ENCODE measurements around the gene PLTP.
A peak's percentile ranks its signal among the peaks of the same experiment; 100 is the strongest.
"Not testable (repeated sequence)": the region's sequence is repeated elsewhere in the genome, so short reads cannot be mapped to it uniquely, and the experiment has no call there.

The PLTP gene

DNA sequence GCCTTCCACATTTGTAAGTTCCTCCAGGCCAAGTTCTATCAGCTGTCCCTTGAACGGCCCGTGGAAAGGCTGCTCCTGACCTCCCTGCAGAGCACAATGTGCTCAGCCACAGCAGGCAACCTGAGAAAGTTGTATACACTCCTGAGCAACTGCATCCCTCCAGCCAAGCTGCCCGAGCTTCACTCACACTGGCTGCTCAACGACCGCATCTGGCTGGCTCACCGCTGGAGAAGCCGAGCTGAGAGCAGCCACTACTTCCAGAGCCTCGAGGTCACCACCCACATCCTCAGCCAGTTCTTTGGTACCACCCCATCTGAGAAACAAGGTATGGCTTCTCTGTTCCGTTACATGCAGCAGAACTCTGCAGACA lies 28.9 kb downstream of the PLTP start:
- DNase-seq (ENCODE audit: low spot score) = no peak
- in situ Hi-C loops (cut with MboI; ENCODE audit: low pct_unique_long_range_greater_than_20kb, low sequenced_read_pairs, unreplicated experiment) = no loop called here
- TF ChIP-seq, protein P1, sequence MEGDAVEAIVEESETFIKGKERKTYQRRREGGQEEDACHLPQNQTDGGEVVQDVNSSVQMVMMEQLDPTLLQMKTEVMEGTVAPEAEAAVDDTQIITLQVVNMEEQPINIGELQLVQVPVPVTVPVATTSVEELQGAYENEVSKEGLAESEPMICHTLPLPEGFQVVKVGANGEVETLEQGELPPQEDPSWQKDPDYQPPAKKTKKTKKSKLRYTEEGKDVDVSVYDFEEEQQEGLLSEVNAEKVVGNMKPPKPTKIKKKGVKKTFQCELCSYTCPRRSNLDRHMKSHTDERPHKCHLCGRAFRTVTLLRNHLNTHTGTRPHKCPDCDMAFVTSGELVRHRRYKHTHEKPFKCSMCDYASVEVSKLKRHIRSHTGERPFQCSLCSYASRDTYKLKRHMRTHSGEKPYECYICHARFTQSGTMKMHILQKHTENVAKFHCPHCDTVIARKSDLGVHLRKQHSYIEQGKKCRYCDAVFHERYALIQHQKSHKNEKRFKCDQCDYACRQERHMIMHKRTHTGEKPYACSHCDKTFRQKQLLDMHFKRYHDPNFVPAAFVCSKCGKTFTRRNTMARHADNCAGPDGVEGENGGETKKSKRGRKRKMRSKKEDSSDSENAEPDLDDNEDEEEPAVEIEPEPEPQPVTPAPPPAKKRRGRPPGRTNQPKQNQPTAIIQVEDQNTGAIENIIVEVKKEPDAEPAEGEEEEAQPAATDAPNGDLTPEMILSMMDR (IDR thresholded peaks at IDR 0.05; ENCODE audit: extremely low read depth, insufficient read depth, missing control alignments) = no peak

DNA sequence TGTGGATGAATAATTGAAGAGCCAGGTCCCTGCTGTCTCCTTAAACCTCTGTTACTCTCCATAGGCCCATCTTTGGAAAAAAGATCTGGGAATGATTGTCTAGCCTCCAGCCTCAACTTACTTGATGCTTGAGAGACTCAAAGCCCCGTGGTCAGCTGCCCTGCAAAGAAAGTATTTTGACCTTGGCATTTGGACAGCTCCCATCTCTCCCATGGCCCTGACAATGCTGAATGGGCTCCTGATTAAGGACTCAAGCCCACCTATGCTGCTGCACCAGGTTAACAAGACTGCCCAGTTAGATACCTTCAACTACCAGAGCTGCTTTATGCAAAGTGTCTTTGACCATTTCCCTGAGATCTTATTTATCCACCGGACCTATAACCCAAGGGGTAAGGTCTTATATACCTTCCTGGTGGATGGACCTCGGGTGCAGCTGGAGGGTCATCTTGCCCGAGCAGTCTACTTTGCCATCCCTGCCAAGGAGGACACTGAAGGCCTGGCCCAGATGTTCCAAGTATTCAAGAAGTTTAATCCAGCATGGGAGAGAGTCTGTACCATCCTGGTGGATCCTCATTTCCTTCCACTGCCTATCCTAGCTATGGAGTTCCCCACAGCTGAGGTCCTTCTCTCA lies 29.4 kb downstream of the PLTP start:
- TF ChIP-seq, protein P1 (IDR thresholded peaks at IDR 0.05; ENCODE audit: extremely low read depth, insufficient read depth, missing control alignments) = no peak
- in situ Hi-C loops (cut with MboI; ENCODE audit: low pct_unique_long_range_greater_than_20kb, low sequenced_read_pairs, unreplicated experiment) = no loop called here
- no peak for DNase-seq (ENCODE audit: low spot score)

DNA sequence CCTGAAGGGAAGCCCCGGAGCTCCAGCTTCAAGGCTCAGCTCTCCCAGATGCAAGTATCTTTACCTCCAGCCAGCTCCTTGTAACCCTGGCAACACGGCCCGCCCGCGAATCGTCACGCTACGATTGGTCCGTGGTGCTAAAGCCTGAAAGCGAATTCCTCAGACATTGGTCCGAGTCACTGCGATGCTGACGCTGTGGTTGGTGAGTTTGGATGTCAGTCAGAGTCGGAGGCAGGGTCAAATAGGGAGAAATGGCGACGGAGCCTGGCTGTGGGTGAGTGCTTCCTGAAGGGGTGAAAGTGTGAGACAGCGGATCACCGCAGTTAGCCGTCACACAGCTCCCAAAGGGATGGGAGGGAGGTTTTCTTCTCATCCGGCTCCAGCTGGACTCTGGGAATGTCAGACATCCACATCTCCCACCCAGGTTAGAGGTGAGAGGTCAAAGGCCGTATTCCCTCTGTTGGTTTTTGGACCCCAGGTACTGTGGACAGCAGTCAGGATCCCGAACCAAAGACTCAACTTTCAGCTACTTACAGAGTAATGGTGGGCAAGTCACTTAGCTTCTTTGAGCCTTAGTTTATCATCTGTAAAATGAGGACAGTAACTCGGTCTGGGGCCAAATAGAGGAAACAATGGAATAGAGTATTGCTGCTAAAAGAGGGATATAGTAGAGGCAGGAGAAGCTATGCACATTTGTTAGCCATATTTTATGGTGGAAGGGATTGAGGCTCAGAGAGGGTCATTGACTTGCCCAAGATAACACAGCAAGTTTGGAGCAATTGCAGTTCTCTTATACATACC lies 30.8 kb downstream of the PLTP start, which contains the start of gene ZSWIM1:
Gene ZSWIM1, plus strand, starts transcription at position 240 of the 801 bp plus-strand sequence. CDS start 1,366 bp downstream, outside the sequence.
- TF ChIP-seq, protein P1 (IDR thresholded peaks at IDR 0.05; ENCODE audit: extremely low read depth, insufficient read depth, missing control alignments) = no peak
- in situ Hi-C loops (cut with MboI; ENCODE audit: low pct_unique_long_range_greater_than_20kb, low sequenced_read_pairs, unreplicated experiment) = no loop called here
- DNase-seq (ENCODE audit: low spot score) = peak; percentile 98

DNA sequence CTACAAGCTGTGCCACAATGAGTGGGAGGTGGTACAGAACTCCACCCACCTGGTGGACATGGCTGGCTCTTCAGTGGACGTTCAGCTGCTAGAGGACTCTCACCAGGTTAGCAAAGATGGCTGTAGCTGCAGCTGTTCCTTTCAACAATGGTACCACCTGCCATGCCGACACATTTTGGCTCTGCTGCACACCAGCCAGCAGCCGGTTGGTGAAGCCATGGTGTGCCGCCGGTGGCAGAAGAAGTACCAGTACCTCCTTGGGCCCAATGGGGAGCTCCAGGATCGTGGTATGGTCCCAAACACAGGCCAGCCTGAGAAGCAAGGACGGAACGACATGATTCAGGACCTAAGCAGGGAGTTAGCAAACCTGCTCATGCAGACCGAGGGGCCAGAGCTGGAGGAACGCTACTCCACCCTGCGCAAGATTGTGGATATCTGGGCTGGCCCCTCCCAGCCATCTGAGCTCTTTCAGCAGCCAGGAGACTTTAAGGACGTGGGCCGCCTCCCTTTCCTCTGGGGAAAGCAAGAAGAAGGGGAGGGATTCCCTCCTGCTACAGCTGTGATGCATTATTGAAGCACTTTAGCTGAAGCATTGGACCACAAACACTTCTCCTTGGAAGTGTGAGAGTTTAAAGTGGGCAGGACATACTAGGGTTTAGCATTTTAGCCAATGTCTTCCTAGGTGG lies 33.7 kb downstream of the PLTP start:
- in situ Hi-C loops (cut with MboI; ENCODE audit: low pct_unique_long_range_greater_than_20kb, low sequenced_read_pairs, unreplicated experiment) = no loop called here
- no peak for DNase-seq (ENCODE audit: low spot score)
- TF ChIP-seq, protein P1 (IDR thresholded peaks at IDR 0.05; ENCODE audit: extremely low read depth, insufficient read depth, missing control alignments) = no peak

DNA sequence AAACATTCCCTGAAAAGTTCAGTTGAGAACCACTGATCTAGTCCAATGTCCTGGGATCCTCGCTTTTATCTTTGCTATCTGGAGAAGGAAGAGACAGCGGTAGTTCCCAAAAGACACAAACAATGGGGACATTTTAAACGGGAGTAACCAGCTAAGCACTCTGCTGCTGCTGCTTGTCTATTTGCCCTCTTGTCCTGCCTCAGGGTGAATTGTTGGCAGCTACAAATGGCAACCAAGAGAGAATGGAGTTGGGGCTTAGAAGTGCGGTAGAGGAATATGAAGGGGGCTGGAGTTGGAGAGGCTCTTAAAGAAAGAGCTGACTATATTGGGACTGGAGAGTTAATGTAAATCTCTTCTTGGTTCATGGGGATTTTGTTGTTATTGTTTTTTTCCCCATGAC lies 37.4 kb downstream of the PLTP start:
- in situ Hi-C loops (cut with MboI; ENCODE audit: low pct_unique_long_range_greater_than_20kb, low sequenced_read_pairs, unreplicated experiment) = no loop called here
- TF ChIP-seq, protein P1 (IDR thresholded peaks at IDR 0.05; ENCODE audit: extremely low read depth, insufficient read depth, missing control alignments) = no peak
- no peak for DNase-seq (ENCODE audit: low spot score)

DNA sequence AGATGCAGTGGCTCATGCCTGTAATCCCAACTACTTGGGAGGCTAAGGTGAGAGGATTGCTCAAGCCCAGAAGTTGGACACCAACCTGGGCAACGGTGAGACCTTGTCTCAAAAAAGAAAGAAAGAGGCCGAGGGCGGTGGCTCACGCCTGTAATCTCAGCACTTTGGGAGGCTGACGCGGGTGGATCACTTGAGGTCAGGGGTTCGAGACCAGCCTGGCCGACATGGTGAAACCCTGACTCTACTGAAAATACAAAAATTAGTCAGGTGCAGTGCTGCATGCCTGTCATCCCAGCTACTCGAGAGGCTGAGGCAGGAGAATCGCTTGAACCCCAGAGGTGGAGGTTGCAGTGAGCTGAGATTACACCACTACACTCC lies 37.9 kb downstream of the PLTP start:
- DNase-seq (ENCODE audit: low spot score); in situ Hi-C loops (cut with MboI; ENCODE audit: low pct_unique_long_range_greater_than_20kb, low sequenced_read_pairs, unreplicated experiment): not testable (repeated sequence)
